Fibroblast of mammary gland (primary cell): Measurements from ENCODE around the gene GLI3.
A peak's percentile ranks its signal among the peaks of the same experiment; 100 is the strongest.

ENCODE experiments used
- DNase-seq: peaks from one replicate; pipeline ENCODE4 v3.0.0-alpha.2; 2010; ENCODE audit warnings: low read depth
- H3K4me3 ChIP-seq: 2 replicates; pipeline ENCODE4 v1.5.1; 2011; ENCODE audit warnings: low read depth, mild to moderate bottlenecking, low read length, moderate library complexity; ENCODE audit not compliant: control insufficient read depth
- TF ChIP-seq, protein P1 (sequence below): conservative IDR thresholded peaks from 2 replicates; pipeline ENCODE4 v1.5.1; 2011; ENCODE audit warnings: low read depth, low read length, inconsistent platforms; ENCODE audit not compliant: control insufficient read depth, insufficient read depth

Gene GLI3

GRCh38 chr7:42104231-42104630 lies 132.8 kb downstream of the GLI3 start:
- no peak for DNase-seq
- TF ChIP-seq, protein P1, sequence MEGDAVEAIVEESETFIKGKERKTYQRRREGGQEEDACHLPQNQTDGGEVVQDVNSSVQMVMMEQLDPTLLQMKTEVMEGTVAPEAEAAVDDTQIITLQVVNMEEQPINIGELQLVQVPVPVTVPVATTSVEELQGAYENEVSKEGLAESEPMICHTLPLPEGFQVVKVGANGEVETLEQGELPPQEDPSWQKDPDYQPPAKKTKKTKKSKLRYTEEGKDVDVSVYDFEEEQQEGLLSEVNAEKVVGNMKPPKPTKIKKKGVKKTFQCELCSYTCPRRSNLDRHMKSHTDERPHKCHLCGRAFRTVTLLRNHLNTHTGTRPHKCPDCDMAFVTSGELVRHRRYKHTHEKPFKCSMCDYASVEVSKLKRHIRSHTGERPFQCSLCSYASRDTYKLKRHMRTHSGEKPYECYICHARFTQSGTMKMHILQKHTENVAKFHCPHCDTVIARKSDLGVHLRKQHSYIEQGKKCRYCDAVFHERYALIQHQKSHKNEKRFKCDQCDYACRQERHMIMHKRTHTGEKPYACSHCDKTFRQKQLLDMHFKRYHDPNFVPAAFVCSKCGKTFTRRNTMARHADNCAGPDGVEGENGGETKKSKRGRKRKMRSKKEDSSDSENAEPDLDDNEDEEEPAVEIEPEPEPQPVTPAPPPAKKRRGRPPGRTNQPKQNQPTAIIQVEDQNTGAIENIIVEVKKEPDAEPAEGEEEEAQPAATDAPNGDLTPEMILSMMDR = no peak
- H3K4me3 ChIP-seq = no peak overlapping the region

GRCh38 chr7:42103456-42103855 lies 133.6 kb downstream of the GLI3 start:
- TF ChIP-seq, protein P1 = no peak
- peak; percentile 31 for DNase-seq
- no peak overlapping the region for H3K4me3 ChIP-seq

DNA sequence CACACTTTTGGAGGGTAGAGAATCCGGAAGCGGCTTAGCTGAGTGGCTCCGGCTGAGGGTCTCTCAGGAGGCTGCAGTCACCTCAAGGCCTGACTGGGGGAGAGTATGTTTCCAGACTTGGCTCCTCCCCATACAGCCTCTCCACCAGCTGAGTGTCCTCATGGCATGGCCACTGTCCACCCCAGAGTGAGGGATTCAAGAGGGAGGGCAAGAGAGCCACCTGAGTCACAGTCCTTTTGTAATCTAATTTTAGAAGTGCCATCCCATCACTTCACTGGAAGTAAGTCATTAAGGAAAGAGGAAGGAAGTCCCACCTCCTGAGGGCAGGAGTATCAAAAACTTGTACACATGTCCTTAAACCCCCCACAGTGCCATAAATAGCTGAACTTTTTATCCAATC lies 134.0 kb downstream of the GLI3 start:
- DNase-seq = no peak
- TF ChIP-seq, protein P1 = no peak

DNA sequence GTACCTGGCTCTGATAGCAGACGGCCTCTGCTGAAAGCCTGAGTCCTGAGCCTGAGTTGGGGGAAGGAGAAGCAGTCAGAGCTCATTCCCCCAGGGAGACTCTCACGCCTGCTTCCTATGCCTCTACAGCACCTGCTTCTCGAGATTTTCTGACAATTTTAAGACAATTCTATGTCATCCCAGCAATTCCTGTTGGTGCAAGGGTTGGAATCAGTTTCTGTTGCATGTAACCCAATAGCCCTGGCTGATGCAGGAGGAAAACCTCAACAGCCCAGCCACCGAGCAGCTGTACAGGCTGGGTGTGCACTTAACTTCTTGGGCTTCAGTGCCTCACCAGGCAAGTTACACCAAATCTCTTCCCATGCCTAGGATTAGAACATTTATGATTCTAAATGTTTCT lies 134.7 kb downstream of the GLI3 start:
- TF ChIP-seq, protein P1 = no peak
- H3K4me3 ChIP-seq = no peak overlapping the region
- DNase-seq = no peak

More for the DNA sequence above, 134.0 kb downstream of the GLI3 start:
- no peak overlapping the region for H3K4me3 ChIP-seq

DNA sequence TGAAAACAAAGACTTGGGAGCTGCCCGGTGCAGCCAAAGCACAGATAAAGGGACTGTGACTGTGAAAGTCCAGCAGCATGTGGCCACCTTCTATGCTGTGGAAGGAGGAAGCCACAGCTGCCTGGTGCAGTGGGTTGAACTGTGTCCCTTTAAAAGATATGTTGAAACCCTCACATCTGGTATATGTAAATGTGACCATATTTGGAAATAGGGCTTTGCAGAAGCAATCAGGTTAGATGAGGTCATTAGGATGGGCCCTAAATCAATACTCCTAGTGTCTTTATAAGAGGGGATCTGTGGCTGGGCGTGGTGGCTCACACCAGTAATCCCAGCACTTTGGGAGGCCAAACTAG lies 136.9 kb downstream of the GLI3 start:
- H3K4me3 ChIP-seq = no peak overlapping the region
- peak; percentile 61 for DNase-seq
- TF ChIP-seq, protein P1 = no peak

DNA sequence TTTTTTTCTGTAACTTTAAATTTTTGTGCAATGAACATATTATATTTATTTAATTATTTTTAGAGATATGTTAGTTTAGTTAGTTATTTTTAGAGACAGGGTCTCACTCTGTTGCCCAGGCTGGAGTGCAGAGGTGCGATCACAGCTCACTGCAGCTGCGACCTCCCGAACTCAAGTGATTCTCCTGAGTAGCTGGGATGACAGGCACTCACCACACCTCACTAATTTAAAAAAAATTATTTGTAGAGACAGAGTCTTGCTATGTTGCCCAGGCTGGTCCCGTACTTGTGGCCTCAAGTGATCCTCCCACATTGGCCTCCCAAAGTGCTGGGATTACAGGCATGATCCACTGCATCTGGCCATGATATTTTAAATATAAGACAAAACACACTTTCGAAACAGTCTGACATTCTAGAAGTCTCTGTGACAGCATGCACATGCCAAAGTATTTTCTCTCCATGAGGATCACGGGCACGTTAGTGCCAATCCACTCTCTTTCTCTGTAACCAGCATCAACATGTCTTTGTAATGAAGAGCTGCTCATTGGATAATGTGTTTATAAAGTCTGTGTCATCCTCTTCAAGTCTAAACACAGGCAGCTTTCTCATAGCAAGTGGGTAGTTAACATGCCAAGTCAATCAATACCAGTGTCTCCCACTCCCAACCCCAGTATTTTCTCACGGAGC lies 137.4 kb downstream of the GLI3 start:
- TF ChIP-seq, protein P1 = no peak
- H3K4me3 ChIP-seq = no peak overlapping the region
- peak; percentile 41 for DNase-seq

- H3K4me3 ChIP-seq = no peak overlapping the region
- DNase-seq = peak; percentile 60
- TF ChIP-seq, protein P1 = no peak
These were observed 137.9 kb downstream of the GLI3 start for GRCh38 chr7:42099066-42099465.
